ENCODE data around the gene BTBD9.

DNA sequence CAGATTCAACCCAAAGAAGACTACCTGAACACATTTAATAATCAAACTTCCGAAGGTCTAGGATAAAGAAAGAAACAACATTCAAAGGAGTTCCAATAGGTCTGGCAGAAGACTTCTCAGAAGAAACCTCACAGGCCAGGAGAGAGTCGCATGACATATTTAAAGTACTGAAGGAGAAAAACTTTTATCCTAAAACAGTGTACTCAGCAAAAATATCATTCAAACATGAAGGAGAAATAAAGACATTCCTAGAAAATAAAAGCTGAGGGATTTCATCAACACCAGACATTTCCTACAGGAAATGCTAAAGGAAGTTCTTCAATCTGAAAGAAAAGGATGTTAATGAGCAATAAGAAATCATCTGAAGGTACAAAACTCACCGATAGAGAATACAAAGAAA is 108.6 kb downstream of the BTBD9 start:
- TF ChIP-seq, protein P1, sequence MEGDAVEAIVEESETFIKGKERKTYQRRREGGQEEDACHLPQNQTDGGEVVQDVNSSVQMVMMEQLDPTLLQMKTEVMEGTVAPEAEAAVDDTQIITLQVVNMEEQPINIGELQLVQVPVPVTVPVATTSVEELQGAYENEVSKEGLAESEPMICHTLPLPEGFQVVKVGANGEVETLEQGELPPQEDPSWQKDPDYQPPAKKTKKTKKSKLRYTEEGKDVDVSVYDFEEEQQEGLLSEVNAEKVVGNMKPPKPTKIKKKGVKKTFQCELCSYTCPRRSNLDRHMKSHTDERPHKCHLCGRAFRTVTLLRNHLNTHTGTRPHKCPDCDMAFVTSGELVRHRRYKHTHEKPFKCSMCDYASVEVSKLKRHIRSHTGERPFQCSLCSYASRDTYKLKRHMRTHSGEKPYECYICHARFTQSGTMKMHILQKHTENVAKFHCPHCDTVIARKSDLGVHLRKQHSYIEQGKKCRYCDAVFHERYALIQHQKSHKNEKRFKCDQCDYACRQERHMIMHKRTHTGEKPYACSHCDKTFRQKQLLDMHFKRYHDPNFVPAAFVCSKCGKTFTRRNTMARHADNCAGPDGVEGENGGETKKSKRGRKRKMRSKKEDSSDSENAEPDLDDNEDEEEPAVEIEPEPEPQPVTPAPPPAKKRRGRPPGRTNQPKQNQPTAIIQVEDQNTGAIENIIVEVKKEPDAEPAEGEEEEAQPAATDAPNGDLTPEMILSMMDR (IDR thresholded peaks at IDR 0.05; ENCODE audit: borderline replicate concordance, extremely low read depth, low read length, poor library complexity, severe bottlenecking) = no peak
- TF ChIP-seq EZH2 (IDR thresholded peaks at IDR 0.05; ENCODE audit: borderline replicate concordance, low read depth, low read length, severe bottlenecking) = no peak

Measured in DND-41 (cell line).